ENCODE results near the gene CCDC80.

Gene CCDC80

DNA sequence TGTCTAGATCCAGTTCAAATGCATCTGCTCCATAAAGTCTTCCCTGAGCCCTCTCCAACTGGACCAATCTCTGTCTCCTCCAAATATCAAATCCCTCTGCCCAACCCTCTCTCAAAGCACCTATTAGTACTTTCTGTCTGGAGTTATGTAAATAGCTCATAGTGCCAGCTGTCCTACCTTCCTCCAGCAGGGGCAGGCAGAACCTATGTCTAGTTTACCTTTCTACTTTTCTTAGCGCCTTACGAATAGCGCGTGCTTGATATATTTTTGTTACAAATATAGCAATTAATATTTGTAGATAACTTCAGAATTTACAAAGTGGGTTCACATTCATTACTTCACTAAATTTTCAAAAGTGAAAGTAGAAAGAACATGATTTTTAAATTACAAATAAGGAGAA lies 14.0 kb upstream of the CCDC80 start:
- DNase-seq (ENCODE audit: low read depth): no peak

DNA sequence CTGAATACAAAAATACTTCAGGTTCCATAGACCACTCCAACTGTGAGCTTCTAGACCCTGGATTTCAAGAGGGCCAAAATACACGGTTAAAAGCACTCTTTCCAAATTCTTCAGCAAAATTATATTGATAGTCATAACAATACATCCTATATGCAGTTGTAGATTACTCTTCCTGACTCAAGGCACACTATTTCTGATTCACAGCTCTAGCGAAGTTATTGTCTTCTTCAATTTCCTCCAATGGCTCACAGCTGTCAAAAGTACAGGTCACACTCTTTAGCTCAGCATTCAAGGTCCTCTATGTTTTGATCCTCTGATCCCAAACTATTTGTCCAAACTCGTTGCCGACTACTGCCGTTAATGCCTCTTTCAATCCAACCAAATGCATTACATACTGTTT lies 13.5 kb upstream of the CCDC80 start:
- no peak for DNase-seq (ENCODE audit: low read depth)

DNA sequence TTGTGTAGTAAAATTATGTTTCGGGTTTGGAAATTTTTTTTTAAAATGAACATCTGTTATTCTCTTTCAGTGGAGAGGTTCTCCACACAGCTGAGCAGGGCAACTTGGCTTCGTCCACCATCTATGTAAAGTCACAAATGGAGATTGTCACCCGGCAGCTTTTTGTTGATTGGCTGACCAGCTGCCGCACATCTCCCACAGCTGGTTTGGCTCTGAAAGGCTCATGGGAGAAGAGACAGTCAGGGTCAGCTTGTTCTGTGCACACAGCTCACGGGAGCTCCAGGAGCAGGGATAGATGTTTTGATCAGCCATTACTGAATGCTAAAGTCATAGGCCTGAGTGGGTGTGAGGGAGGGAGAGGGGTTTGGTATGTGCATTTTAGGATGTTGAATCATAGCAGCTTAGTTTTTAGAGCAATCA lies 12.9 kb upstream of the CCDC80 start:
- DNase-seq (ENCODE audit: low read depth): no peak

DNA sequence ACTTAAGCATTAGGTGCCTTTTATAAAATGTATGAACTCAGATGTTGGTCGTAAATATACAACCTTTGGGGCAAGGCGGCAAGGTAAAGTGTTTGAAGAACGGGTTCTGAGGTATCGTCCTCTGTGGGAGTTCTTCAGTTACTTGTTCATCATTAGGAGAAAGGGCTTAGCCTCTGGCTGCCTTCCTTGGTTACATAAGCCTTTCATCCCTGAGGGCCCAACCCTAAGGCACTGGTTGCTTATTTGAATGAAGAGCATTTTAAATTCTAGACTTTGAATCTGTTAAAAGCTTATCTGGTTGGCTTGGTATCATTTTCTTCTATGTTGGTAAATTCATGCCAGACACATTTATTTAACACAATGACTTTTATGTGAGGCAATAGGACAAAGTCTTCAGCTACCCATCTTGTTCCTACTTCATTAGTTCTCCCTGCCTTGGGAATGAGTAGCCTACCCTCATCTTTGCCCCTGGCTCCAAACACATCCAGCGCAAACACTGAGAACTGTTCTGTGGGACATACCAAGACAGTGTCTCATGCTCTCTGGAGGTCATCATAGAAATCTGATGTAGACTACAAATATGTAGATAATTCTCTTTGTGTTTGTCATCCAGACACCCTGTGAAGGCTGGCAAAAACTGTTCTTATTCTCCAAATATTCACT lies 12.4 kb upstream of the CCDC80 start:
- no peak for DNase-seq (ENCODE audit: low read depth)

DNA sequence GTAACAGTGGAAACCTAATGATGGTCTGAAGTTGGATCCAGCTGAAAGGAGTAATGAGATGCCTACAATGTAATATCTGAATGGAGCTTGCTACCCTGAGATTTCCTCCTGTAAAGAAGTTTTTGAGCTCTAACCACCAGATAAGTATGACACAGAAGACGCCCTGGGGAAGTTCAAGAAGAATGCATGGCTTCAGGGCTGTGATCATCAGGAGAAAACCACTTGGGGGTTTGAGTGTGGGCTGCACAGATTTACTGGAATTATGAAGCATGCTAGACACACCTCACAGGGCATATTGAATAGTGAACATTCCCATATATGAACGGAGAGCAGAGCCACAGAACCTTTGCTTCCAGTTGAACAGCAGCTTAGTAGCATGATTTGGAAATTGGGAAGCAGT lies 10.6 kb upstream of the CCDC80 start:
- DNase-seq (ENCODE audit: low read depth): no peak

DNA sequence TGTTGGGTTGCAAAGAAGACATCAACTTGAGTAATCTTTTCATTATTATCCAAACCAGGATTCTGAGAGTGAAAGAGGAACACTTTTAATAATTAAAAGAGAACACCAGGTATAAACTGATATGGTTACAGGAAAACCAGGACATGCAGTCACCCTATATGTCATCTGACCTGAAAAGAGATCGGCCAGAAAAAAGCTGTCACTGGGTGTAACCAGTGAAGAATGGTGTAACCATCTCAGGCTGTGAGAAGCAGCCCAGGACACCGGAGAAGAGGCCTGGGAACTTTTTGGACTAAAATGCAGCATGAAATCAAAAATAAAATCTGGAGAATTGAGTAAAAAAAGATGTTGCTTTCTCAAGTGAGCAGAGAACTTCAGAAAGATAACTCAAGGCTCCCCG lies 10.1 kb upstream of the CCDC80 start:
- DNase-seq (ENCODE audit: low read depth): no peak

DNA sequence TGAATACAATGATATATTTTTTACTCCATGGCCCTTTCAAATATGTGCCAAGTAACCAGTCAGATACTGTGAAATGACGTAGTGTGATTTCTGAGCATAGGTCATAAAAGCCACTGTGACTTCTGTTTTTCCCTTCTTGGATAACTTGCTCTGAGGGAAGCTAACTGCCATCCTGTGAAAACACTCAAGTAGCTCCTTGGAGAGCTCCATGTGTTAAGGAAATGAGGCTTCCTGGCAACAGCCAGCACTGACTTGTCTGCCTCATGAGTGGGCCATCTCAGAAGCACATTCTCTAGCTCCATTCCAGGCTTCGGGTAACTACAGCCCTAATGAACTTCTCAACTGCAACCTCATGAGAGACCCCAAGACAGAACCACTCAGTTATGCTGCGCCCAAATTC lies 9.5 kb upstream of the CCDC80 start:
- no peak for DNase-seq (ENCODE audit: low read depth)

DNA sequence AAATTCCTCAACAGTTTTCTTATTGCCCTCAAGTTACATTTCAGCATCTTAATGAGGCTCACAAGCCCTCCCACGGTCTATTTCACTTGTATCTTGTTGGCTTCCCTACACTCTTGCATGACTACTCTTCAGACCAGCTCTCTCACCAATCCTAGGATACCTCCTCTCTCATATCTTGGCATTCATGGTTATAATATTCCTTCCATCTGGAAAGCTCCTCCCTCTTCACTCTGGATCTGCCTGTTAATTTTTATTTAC lies 8.5 kb upstream of the CCDC80 start:
- DNase-seq (ENCODE audit: low read depth): no peak

DNA sequence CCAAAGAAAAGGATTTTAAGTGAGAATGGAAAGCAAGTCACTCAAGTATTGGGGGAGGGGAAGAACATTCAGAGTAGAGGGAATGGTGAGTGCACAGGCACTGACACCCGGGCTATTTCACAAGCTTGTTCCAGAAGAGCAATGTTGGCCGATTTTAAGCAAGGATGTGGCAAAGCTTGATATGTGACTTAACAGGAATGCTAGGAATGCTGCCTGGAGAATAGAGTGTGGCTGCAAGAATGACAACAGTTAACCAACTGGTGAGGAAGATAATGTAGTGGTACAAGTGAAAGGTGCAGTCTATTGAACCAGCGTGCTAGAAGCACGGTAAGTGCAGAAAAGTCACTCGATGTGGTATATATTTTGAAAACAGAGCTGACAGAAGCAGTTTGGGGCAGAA lies 6.2 kb upstream of the CCDC80 start:
- DNase-seq (ENCODE audit: low read depth): no peak

DNA sequence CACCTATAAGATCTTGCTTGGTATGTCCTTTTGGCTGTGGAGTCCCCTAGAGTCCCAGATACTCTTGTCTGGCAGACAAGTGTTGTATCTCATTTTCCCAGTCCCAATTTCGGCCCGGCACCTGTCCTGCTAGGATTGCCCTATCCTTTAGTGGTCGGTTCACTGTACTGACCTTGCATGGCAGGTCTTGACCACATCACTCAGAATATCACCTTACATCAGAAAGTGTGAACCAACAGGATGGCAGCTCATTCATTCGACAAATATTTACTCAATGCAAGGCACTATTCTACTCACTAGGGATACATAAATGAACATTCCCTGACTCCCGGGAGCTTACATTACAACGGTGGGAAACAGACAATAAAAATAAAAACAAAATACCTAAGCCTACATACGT lies 5.7 kb upstream of the CCDC80 start:
- DNase-seq (ENCODE audit: low read depth): no peak

DNA sequence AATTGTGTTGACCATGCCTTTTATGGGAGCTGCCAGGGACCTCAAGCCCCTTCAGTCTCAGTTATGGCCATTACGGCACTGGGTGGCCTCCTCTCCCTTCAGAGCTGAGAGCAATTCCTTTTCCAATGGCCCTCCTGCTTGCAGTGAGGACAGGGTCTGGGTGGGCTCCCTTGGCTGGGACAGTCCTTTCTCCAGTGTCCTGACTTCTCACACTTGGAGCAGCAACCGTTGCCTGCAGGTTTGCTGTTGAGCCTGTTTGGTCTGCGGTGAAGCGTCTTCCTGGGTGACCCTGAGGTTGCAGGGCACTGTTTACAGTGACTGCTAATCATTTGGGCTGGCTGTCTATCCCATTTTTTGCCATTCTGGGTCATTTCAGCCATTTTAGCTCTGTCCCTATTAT lies 3.5 kb upstream of the CCDC80 start:
- no peak for DNase-seq (ENCODE audit: low read depth)

DNA sequence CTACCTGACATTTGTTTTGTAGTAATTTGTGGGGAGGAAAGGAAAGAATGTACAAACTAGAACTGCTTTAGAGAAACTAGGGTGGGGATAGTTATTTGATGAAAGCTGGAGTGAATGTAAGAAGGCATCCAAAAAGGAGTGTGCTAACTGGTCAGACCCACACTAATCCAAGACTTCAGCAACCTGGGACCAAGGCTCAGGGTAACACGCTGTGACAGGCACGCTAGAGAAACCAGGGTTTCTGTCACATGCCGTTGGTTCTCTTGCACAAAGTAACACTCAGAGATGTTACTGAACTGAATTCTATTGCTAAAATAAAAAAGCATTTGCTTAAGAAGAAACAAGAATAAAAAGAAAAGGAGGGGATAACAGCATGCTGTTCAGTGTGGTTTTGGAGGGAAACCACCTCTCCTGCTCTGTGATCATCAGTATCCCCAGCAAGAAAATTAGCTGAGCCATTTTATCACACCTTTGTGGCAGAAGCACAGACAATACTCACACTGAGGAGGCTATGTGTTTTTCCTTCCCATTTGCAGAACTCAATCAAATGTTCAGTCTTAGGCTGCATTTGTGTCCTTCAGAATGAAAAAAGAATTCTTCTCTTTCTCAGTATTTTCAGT lies 2.8 kb upstream of the CCDC80 start:
- DNase-seq (ENCODE audit: low read depth): no peak

DNA sequence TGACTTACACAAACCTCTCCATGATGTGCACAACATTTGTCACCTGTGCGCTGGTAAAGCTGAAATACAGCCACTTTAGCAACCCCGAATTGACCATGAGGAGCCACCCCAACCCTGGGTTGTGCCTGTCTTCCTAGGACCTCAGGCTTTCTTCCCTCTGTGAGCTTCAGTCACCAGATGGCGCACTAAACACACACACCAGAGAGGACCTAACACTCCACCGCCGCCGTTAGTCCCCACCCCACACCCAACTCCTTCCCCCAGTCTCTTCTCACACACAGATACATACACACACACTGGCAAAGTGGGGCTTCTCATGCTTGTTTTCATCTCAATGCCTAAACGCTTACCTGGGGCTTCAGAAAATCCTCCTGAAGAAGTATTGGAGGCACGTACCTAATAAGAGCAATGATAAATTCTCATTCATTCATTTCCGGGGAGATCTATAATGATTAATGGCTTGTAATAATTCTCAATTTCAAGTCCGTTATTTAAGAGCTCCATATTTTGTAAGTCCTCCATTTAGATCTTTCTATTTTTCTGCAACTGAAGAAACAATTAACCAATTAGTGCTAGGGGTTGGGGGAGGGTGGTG lies 2.1 kb upstream of the CCDC80 start:
- peak; percentile 70 for DNase-seq (ENCODE audit: low read depth)

DNA sequence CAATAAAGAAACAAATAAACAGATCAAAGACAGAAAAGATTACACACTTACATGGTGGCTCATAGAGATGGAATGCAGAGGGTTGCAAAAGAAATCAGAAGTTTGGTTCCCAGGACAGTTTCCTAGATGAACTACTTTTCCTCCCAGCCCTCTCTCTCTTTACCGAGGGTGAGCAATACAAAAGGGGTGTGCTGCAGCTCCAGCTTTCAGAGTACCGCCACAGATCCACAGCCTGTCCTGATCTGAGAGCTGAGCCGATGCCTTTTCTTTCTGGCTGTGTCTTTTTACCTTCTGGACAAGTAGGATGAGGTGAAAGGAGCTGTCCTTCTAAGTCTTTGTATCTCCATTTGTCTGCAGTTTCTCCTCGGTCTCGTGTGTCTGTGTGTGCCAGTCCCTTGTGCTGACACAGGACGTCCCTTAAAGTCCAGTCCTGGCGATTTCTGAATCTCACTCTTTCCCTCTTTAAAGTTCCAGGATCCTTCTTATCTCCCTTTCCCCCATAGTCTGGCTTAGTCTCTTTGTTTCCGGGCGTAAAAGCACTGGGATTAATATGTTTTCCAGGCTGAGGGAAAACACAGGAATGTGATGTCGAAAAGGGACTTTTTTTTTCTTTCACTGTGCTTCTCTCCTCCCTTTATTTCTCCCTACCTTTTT lies 540 bp downstream of the CCDC80 start:
- DNase-seq (ENCODE audit: low read depth): no peak

DNA sequence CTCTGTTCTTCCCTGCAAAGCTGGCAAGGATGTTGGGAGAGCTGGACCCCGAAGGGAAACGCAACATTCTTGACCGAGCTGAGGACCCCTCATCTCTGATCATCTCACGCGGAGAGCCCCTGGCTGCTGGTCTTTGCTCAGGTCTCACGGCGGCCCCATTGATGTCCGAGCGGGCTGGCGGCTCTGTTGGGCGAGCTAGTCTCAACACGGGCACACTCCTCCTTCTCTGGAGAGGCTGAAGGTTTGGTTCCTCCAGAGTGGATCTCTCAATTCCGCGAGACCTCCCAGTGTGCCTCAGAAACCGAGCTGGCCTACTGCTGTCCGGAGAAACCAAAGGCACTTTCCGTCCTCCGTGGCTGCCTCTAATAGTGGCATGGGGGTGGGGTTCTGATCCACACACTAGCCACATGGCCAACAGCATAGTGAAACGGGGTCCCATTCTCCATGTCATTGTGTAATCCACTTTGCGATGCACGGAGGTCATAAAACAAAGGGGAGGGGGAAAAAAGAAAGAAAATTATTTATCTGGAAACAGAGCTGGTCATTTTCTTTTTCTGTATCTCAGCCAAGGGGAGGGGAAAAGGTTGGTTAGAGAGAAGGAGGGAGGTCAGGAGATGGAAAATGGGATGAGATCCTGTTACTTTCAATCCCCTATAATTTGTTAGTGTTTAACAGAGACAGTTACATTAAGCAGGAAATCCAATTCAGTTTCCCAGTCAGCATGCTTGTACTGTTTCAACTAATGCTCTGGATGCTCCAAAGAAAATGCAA lies 1.3 kb downstream of the CCDC80 start:
- DNase-seq (ENCODE audit: low read depth): no peak

DNA sequence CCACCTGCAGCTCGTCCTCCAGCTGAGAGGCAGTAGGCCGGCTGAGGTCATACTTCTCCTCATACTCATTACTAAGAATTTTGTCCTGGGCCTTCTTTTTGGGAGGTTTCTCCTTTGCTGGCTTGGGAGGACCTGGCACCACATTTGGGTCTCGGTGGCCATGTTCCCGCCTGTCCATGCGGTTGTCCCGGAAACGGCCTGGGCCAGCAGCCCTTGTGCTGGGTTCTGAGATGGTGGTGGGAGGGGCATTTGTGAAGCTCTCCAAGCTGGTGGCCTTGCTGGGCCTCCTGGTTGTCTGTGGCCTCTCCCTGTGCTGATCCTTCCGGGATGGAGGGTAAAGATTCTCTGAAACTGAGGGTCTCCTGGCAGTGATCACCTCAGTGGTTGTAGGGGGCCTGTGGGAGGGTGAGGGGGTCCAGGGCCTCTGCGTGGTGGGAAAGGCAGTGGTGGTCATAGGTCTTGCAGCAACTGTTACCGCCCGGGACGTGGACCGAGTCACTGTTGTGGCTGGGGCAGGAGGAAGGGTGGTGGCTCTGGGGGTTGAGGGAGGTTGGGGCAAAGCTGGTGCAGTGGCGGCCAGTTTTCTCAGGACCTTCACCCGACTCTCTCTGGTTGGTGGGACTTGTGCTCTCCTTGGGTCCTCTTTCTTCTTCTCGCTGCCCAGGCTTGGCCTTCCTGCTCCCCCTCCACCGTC lies 2.5 kb downstream of the CCDC80 start:
- no peak for DNase-seq (ENCODE audit: low read depth)

DNA sequence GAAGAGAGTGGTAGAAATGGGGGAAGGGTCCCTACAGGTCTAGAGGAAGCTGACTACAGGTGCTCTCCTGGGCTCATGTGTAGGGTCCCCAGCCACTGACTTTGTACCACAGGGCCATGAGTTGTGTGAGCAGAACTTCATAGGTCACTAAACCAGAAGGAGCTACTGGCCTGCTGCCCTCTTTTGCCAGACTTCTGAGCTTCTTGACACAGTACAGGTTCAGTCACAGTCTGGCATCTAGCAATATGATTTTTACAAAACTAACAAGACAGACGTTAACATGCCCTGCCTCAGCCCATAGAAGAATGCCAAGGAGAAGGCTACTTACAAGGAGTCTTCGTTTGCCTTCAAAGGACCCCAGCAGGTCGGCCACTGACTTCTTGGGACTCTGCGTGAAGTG lies 3.2 kb downstream of the CCDC80 start:
- no peak for DNase-seq (ENCODE audit: low read depth)

DNA sequence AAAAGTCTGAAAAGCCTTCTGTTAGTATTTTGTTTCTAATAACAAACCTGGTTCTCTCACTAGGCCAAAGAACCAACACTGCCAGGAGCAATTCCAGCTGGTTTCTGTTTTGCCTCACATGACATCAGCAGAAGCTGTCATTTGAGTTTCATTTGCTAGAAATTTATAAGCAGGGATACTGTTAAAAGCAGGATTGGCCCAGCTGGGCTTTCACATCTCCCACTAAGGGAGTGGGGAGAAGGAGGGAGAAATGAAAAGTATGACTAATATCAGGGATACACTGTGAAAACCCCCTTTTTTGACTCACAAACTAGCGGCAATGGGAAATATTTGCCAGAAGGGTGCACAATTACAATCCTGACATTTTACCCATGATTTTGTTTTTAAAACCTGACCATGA lies 5.3 kb downstream of the CCDC80 start:
- DNase-seq (ENCODE audit: low read depth): no peak

DNA sequence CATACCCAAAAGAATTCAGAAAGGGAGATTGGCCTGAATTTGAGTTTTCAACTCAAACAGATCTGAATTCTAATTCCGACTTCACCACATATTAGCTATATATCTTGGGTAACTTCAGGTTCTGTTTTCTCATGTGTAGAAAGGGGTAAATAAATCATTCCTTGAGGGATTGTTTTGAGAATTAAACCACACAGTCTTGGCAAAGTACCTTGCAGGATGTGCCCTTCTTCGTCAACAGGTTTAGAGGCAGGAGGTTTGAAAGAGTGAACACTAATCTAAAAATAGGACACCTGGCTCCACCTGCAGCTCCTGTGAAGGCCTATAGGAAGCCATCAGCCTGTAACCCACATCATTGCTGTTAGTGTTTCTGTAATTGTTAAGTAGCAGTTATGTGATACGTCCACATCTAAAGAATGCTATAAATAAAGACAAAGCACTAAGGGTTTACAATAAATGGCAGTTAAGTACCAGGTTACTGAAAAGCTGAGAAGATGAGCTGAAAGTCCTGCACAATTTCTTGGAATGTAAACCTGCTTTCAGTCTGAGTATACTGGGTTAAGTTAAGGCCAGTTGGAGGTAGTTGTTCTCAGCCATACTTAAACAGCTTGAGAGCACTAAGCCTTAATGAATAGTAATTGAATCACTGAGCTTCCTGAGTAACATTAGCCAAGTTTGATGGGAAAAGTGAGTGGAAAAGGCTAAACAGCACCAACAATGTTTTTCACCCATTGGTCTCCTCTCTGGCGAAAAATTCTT lies 6.0 kb downstream of the CCDC80 start:
- DNase-seq (ENCODE audit: low read depth): no peak

DNA sequence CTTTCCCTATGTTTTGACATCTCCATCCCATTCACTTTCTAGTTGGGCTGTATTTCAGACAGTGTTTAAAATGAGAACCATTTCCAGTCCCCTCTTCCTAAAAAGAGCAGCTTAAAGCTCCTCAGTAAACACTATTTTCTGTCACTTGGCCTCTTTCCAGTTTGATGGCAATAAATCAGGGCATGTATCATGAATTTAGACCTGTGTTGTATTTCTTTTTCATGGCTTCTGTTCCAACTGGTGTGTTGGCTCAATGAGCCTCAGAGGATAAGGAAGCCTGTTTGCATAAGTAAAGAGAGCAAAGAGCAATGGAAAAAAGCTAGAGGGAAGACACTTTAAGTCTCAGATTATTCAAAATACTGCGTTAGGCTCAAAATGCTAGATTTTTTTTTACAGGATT lies 7.2 kb downstream of the CCDC80 start:
- DNase-seq (ENCODE audit: low read depth): no peak

DNA sequence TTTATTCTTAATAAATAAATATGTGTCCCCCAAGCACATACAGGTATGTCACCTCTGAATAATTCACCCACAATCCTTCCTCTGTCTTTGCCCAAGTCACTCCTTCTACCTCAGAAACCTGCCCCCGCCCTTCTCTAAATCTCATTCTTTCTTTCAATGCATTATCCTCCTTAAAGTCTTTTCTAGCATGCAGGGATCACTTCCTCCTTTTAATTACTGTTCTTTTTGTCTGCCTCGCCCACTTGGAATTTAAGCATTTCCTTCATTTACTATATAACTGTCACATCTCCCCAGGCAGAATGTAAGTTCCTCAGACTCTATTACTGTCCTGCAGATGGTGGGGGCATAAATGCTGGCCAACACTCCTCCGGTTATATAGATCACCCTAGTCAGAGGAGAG lies 7.8 kb downstream of the CCDC80 start:
- DNase-seq (ENCODE audit: low read depth): no peak

DNA sequence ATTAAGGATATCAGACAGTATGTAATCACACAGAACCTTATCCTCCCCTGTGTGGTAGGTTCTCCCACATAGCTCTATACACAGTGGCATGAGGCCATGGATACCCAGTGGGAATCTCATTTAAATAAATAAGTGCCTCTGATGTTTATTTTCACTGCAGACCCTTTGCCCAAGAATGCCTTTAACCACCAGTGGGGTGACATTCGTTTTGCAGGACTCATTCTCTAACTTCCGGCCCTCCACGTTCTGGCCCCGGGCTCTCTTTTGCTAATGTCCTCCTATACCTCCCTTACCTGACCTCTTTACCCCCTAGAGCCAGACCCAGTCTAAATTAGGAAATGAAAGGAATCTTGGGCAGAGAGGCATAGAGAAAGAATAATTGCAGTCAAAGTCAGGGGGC lies 8.3 kb downstream of the CCDC80 start:
- DNase-seq (ENCODE audit: low read depth): no peak

All from stimulated activated CD4-positive, alpha-beta T cell treated with anti-CD3 and anti-CD28 coated beads, Interleukin-2, amount 100 ng/mL, for 4 hours (primary cell).